ENCODE measurements around the gene NTHL1. TPM values are rescaled to one million over a fixed set of nuclear protein-coding genes. Genes with fewer than 3 reads are reported as not detected.
A peak's percentile ranks its signal among the peaks of the same experiment; 100 is the strongest.

Gene NTHL1
- total and polyA plus RNA-seq, 3 donors from 2014 or later: 18.0 to 35.6 (median 24.6) TPM

GRCh38 chr16:2093793-2094192 is 46.2 kb upstream of the NTHL1 start:
- no peak for DNase-seq
- TF ChIP-seq, protein P1, sequence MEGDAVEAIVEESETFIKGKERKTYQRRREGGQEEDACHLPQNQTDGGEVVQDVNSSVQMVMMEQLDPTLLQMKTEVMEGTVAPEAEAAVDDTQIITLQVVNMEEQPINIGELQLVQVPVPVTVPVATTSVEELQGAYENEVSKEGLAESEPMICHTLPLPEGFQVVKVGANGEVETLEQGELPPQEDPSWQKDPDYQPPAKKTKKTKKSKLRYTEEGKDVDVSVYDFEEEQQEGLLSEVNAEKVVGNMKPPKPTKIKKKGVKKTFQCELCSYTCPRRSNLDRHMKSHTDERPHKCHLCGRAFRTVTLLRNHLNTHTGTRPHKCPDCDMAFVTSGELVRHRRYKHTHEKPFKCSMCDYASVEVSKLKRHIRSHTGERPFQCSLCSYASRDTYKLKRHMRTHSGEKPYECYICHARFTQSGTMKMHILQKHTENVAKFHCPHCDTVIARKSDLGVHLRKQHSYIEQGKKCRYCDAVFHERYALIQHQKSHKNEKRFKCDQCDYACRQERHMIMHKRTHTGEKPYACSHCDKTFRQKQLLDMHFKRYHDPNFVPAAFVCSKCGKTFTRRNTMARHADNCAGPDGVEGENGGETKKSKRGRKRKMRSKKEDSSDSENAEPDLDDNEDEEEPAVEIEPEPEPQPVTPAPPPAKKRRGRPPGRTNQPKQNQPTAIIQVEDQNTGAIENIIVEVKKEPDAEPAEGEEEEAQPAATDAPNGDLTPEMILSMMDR (IDR thresholded peaks at IDR 0.05): no peak
- TF ChIP-seq POLR2A (IDR thresholded peaks at IDR 0.05): no peak
- H3K27me3 ChIP-seq: no peaks in the 10 kb centered on the region
- H3K27ac ChIP-seq: no peak overlapping the region
- no peak overlapping the region for H3K4me3 ChIP-seq
- no peaks in the 10 kb centered on the region for H3K9me3 ChIP-seq
- intact Hi-C loops (cut with DNase I; ENCODE audit: low total_unique reads): no loop called here
- H3K36me3 ChIP-seq (ENCODE audit: low read depth, missing control alignments): no peaks in the 10 kb centered on the region
- WGBS, 2 donors: 87 to 94% methylated on average over 8 to 15 of the region's 15 CpGs
- H3K4me1 ChIP-seq: no peaks in the 10 kb centered on the region

DNA sequence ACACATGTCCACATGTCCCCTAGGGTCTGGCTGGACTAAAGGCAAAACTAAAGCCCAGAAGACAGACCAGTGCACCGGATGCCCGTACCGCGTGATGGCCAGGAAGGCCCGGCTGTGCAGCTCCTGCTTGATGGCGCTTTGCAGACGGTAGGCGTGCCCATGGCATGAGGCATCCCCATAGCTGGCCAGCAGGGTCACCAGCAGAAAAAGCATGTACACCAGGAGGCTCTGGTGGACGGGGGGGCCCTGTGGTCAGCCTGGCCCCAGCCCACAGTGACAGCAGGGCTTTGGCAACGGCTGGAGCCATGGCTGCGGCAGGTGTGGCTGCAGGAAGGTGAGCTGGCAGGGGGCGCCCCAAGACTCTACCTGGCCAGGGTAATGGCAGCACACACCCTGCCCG is 45.2 kb upstream of the NTHL1 start:
- no peak overlapping the region for H3K27ac ChIP-seq
- intact Hi-C loops (cut with DNase I; ENCODE audit: low total_unique reads): no loop called here
- no peak for TF ChIP-seq POLR2A (IDR thresholded peaks at IDR 0.05)
- TF ChIP-seq, protein P1 (IDR thresholded peaks at IDR 0.05): no peak
- H3K36me3 ChIP-seq (ENCODE audit: low read depth, missing control alignments): no peaks in the 10 kb centered on the region
- no peaks in the 10 kb centered on the region for H3K27me3 ChIP-seq
- no peaks in the 10 kb centered on the region for H3K4me1 ChIP-seq
- H3K9me3 ChIP-seq: no peaks in the 10 kb centered on the region
- no peak overlapping the region for H3K4me3 ChIP-seq
- no peak for DNase-seq
- 92% methylated on average over 6 to 13 of the region's 13 CpGs for WGBS, 2 donors

- H3K4me1 ChIP-seq: no peaks in the 10 kb centered on the region
- H3K4me3 ChIP-seq: no peak overlapping the region
- no peaks in the 10 kb centered on the region for H3K36me3 ChIP-seq (ENCODE audit: low read depth, missing control alignments)
- intact Hi-C loops (cut with DNase I; ENCODE audit: low total_unique reads): no loop called here
- no peak for DNase-seq
- H3K9me3 ChIP-seq: no peaks in the 10 kb centered on the region
- TF ChIP-seq POLR2A (IDR thresholded peaks at IDR 0.05): no peak
- TF ChIP-seq, protein P1 (IDR thresholded peaks at IDR 0.05): no peak
- H3K27ac ChIP-seq: no peak overlapping the region
- 71 to 83% methylated on average over 7 to 16 of the region's 16 CpGs for WGBS, 2 donors
- H3K27me3 ChIP-seq: no peaks in the 10 kb centered on the region
Measured at GRCh38 chr16:2092256-2092620, 44.6 kb upstream of the NTHL1 start.

DNA sequence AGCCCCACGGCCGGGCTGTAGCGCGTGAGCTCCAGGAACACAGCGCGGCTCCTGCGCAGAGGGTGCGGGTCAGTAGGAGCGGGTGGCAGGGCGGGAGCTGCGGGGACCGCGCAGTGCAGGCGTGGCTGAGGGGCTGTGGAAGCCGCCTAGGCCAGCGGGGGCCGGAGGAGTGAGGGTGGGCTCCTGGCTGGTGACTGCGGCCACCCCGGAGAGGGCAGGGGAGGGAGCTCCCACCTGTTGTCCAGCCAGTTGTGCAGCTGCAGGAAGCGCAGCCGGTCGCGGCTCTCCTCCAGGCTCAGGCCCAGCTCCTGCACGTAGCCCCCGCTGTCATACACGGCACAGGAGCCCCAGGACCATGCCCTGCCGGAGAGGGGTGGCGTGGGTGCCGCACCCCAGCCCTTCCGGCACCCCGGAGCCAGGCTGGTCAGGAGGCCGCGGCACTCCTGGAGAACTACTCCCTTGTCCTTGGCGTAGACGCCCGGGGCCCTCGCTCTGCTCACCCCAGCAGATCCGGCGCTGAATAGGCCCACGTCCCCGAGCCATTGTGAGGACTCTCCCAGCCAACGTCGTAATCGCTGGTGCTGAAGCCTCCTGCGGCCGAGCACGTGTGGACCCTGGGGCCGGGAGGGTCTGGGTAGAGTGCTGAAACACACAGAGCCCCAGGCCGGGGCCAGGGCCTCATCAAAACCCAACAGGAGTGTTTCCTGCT is 44.1 kb upstream of the NTHL1 start:
- 51 to 63% methylated on average over 5 to 47 of the region's 49 CpGs for WGBS, 2 donors
- Histone ChIP-seq H3K27ac (no peak overlapping the region), H3K27me3 (no peaks in the 10 kb centered on the region), H3K4me1 (no peaks in the 10 kb centered on the region), H3K9me3 (no peaks in the 10 kb centered on the region), H3K4me3 (peak overlapping the region; percentile 21 to 32), H3K36me3 (ENCODE audit: low read depth, missing control alignments) (no peaks in the 10 kb centered on the region)
- TF ChIP-seq, protein P1 (IDR thresholded peaks at IDR 0.05): no peak
- TF ChIP-seq POLR2A (IDR thresholded peaks at IDR 0.05): no peak
- intact Hi-C loops (cut with DNase I; ENCODE audit: low total_unique reads): no loop called here
- no peak for DNase-seq

Measured in testis (tissue), 3 donors.